Prostate gland (tissue), 2 donors: ENCODE data around the gene CNTNAP2.

Source experiments
- CTCF ChIP-seq, 4 experiments: fragments of 200-600 bp in 2 of 4; fragments of 450-650 bp in 2 of 4; sonication (generic) in 2 of 4; IDR thresholded peaks; 1 replicate in 3 of 4; 2 replicates in 1 of 4; pipeline ENCODE4 v1.5.1; 2016 to 2019; ENCODE audit warnings: antibody characterized with exemption in 4 of 4, mild to moderate bottlenecking in 2 of 4, moderate library complexity in 2 of 4
- POLR2A ChIP-seq: fragments of 450-650 bp; IDR thresholded peaks from one replicate; pipeline ENCODE4 v1.6.1; 2016; ENCODE audit warnings: antibody characterized with exemption, mild to moderate bottlenecking
- POLR2AphosphoS5 ChIP-seq: sonication (generic); formaldehyde crosslinking; IDR thresholded peaks from one replicate; pipeline ENCODE4 v1.6.1; 2017; ENCODE audit warnings: antibody characterized with exemption

GRCh38 chr7:146844405-146844804 lies 727.8 kb downstream of the CNTNAP2 start:
- TF ChIP-seq CTCF (IDR thresholded peaks at IDR 0.05), result no peak
- TF ChIP-seq POLR2A, result no peak
- no peak for TF ChIP-seq POLR2AphosphoS5
